Measurements from ENCODE around the gene FBH1.
"Not testable (repeated sequence)": the region's sequence is repeated elsewhere in the genome, so short reads cannot be mapped to it uniquely, and the experiment has no call there.

Gene FBH1

GRCh38 chr10:5960070-5960972 lies 70.3 kb downstream of the FBH1 start:
- FAIRE-seq (no peak), DNase-seq (ENCODE audit: insufficient read length, low spot score) (no peak)
- TF ChIP-seq POLR2A (IDR thresholded peaks at IDR 0.05; ENCODE audit: low read depth, low read length) (no peak), POU2F2 (IDR thresholded peaks at IDR 0.05; ENCODE audit: low read depth, low read length) (no peak)

DNA sequence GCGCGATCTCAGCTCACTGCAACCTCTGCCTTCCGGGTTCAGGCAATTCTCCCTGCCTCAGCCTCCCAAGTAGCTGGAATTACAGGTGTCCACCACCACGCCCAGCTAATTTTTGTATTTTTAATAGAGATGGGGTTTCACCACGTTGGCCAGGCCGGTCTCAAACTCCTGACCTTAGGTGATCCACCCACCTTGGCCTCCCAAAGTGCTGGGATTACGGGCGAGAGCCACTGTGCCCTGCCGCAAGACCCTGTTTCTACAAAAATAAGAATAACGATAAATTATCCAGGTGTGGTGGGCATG lies 70.9 kb downstream of the FBH1 start:
- not testable (repeated sequence) for DNase-seq (ENCODE audit: insufficient read length, low spot score); FAIRE-seq

GRCh38 chr10:5961405-5962100 lies 71.5 kb downstream of the FBH1 start:
- FAIRE-seq (no peak), DNase-seq (ENCODE audit: insufficient read length, low spot score) (no peak)
- TF ChIP-seq PAX5 (IDR thresholded peaks at IDR 0.05; ENCODE audit: insufficient read depth, low read length, severe bottlenecking), result no peak
- no peak for TF ChIP-seq TAF1 (IDR thresholded peaks at IDR 0.05; ENCODE audit: low read depth, low read length)
- no peak for TF ChIP-seq POLR2AphosphoS5 (IDR thresholded peaks at IDR 0.05; ENCODE audit: low read depth, low read length)
- no peak for TF ChIP-seq SPI1 (IDR thresholded peaks at IDR 0.05; ENCODE audit: low read depth, low read length)
- no peak for TF ChIP-seq POU2F2 (IDR thresholded peaks at IDR 0.05; ENCODE audit: low read depth, low read length)
- TF ChIP-seq POLR2A (IDR thresholded peaks at IDR 0.05; ENCODE audit: low read depth, low read length), result no peak

- not testable (repeated sequence) for DNase-seq (ENCODE audit: insufficient read length, low spot score); FAIRE-seq
These were observed 72.4 kb downstream of the FBH1 start for GRCh38 chr10:5962358-5962940.

DNA sequence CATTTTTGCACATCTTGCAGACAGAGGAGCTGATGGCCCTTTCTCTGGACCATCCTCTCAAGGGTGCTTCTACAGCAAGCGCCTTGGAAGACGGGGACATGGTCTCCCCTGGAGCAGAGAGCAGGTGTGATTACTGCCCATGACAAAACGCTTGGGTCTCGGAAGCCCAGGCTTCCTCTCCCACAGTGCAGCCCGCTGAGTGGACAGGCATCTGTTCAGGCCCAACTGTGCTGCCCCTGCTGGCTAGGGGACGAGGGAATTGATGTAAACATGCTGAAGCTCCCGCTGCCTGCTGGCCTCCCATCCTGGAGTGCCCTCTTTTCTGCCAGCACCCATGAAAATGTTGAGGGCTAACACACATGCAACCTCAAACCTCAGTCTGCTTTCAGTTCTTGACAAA lies 73.0 kb downstream of the FBH1 start:
- no peak for DNase-seq (ENCODE audit: insufficient read length, low spot score)
- no peak for TF ChIP-seq POLR2A (IDR thresholded peaks at IDR 0.05; ENCODE audit: low read depth, low read length)
- FAIRE-seq, result no peak

DNA sequence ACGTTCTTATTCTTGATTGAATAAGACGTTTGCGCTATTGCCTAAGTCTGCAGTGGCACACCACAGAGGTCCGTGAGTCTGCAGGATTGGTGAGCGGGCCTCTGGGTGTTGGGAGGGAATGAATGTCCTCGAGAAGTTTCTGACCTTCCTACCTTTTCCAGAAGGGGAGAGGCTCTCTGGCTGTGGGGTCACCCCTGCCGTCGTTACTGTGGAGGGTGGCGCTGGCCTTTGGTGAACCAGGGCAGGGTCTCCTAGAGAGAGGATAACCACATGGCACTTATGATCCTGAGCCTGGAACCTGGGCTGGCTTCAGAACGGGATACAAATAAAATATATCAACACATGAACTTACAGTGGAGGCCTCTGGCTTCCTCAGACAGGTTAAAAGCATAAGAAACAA lies 73.5 kb downstream of the FBH1 start:
- TF ChIP-seq TAF1 (IDR thresholded peaks at IDR 0.05; ENCODE audit: low read depth, low read length), result no peak
- TF ChIP-seq POLR2A (IDR thresholded peaks at IDR 0.05; ENCODE audit: low read depth, low read length), result no peak
- no peak for TF ChIP-seq POU2F2 (IDR thresholded peaks at IDR 0.05; ENCODE audit: low read depth, low read length)
- no peak for TF ChIP-seq POLR2AphosphoS5 (IDR thresholded peaks at IDR 0.05; ENCODE audit: low read depth, low read length)
- TF ChIP-seq PAX5 (IDR thresholded peaks at IDR 0.05; ENCODE audit: insufficient read depth, low read length, severe bottlenecking), result no peak
- TF ChIP-seq SPI1 (IDR thresholded peaks at IDR 0.05; ENCODE audit: low read depth, low read length), result no peak
- no peak for FAIRE-seq
- no peak for DNase-seq (ENCODE audit: insufficient read length, low spot score)

- FAIRE-seq, result no peak
- no peak for DNase-seq (ENCODE audit: insufficient read length, low spot score)
- TF ChIP-seq SPI1 (IDR thresholded peaks at IDR 0.05; ENCODE audit: low read depth, low read length) (no peak), PAX5 (IDR thresholded peaks at IDR 0.05; ENCODE audit: insufficient read depth, low read length, severe bottlenecking) (no peak), TAF1 (IDR thresholded peaks at IDR 0.05; ENCODE audit: low read depth, low read length) (no peak), POLR2A (IDR thresholded peaks at IDR 0.05; ENCODE audit: low read depth, low read length) (no peak), POLR2AphosphoS5 (IDR thresholded peaks at IDR 0.05; ENCODE audit: low read depth, low read length) (no peak), POU2F2 (IDR thresholded peaks at IDR 0.05; ENCODE audit: low read depth, low read length) (no peak)
These were observed 74.7 kb downstream of the FBH1 start for GRCh38 chr10:5964736-5965135.

DNA sequence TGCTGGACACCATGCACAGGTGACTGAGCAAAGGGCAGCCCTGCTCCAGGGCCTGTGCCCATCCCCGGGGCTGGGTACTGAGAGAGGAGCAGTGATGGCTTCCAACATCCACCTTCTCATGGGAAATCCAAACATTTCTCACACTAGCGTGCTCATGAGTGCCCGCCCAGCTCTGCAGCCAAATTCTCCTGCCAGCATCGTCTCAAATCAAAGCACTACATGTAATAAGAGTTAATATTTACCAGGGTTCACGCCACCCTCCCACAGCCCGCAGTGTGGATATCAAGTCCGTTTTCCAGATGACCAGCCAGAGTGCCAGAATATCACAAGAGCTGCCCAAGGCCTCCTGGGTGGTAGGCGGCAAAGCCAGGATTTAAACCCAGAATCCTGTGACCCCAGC lies 75.2 kb downstream of the FBH1 start:
- DNase-seq (ENCODE audit: insufficient read length, low spot score) (no peak), FAIRE-seq (no peak)
- TF ChIP-seq POU2F2 (IDR thresholded peaks at IDR 0.05; ENCODE audit: low read depth, low read length) (no peak), POLR2AphosphoS5 (IDR thresholded peaks at IDR 0.05; ENCODE audit: low read depth, low read length) (no peak), PAX5 (IDR thresholded peaks at IDR 0.05; ENCODE audit: insufficient read depth, low read length, severe bottlenecking) (no peak), SPI1 (IDR thresholded peaks at IDR 0.05; ENCODE audit: low read depth, low read length) (no peak), POLR2A (IDR thresholded peaks at IDR 0.05; ENCODE audit: low read depth, low read length) (no peak), TAF1 (IDR thresholded peaks at IDR 0.05; ENCODE audit: low read depth, low read length) (no peak)

DNA sequence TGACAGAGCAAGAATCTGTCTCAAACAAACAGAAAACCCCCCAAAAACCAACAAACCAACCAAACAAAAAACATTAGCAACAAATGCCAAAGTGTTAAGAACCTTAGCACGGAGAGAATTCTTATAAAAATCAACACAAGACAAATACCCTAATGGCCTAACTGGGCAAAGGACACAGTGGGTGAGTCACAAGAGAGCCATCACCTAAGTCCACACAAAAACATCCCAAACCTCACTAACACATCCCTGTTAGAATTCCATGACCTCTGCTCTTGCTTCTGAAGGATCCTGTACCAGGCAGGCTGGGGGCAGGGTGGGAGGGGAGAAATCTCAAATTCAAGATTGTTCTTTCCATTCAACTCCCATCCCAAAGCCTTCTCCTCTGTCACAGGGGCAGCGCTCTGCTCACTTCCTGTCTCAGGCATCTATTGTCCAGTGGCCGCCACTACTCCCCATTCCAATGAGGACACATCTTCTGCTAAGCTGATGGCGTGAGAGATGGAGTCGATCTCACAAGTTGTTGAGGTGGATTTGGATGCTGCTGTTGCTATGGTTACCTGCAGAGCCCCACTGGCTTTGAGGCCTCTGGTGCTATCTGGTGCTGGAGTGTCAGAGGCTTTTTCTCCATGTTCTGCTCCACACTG lies 78.1 kb downstream of the FBH1 start:
- TF ChIP-seq POU2F2 (IDR thresholded peaks at IDR 0.05; ENCODE audit: low read depth, low read length) (no peak), PAX5 (IDR thresholded peaks at IDR 0.05; ENCODE audit: insufficient read depth, low read length, severe bottlenecking) (no peak), POLR2A (IDR thresholded peaks at IDR 0.05; ENCODE audit: low read depth, low read length) (no peak), SPI1 (IDR thresholded peaks at IDR 0.05; ENCODE audit: low read depth, low read length) (no peak), TAF1 (IDR thresholded peaks at IDR 0.05; ENCODE audit: low read depth, low read length) (no peak), POLR2AphosphoS5 (IDR thresholded peaks at IDR 0.05; ENCODE audit: low read depth, low read length) (no peak)
- no peak for FAIRE-seq

More for the DNA sequence above, 78.1 kb downstream of the FBH1 start:
- DNase-seq (ENCODE audit: insufficient read length, low spot score), result no peak

Measured in GM12891 (cell line).